Neural cell (in vitro differentiated cells): ENCODE measurements around the gene GALNT13.

Source experiments
- CTCF ChIP-seq: fragments of 450-650 bp; IDR thresholded peaks from 2 replicates; pipeline ENCODE4 v1.5.1; 2014; ENCODE audit warnings: antibody characterized with exemption, mild to moderate bottlenecking, moderate library complexity; ENCODE audit not compliant: poor library complexity, severe bottlenecking
- TAF1 ChIP-seq: IDR thresholded peaks from 2 replicates; pipeline ENCODE4 v1.6.1; 2012; ENCODE audit warnings: low read depth

GRCh38 chr2:154240316-154240715, 368.6 kb downstream of the GALNT13 start:
- TF ChIP-seq CTCF (no peak), TAF1 (no peak)
